A549 (cell line): ENCODE results near the gene SULF2. TPM values are rescaled to one million over a fixed set of nuclear protein-coding genes. Genes with fewer than 3 reads are reported as not detected.

Source experiments
- ATAC-seq, 2 experiments: fragments of 200-7000 bp in 1 of 2; fragments of >200 bp in 1 of 2; cut with Nextera tagmentation in 1 of 2; cut with Tn5 transposase in 1 of 2; 3 replicates each; pipeline versions ENCODE4 v1.8.0 to v1.9.1; 2018 to 2020; ENCODE audit warnings: mild to moderate bottlenecking in 1 of 2, moderate library complexity in 1 of 2
- CTCF ChIA-PET: fragments of 300-600 bp; sonication (Branson Sonifier 250); formaldehyde crosslinking; extraction: SDS; loops from one replicate; lab custom pipeline; 2021; ENCODE audit warnings: antibody characterized with exemption, inconsistent platforms; lab: Yijun Ruan, JAX
- POLR2A ChIA-PET: fragments of 350-600 bp; formaldehyde crosslinking; extraction: SDS; loops from one replicate; lab custom pipeline; 2021; ENCODE audit warnings: antibody characterized with exemption, inconsistent platforms; lab: Yijun Ruan, JAX
- DNase-seq, 2 experiments: peaks; one replicate each; pipeline versions ENCODE4 v3.0.0 to v3.0.0-alpha.2; 2011 to 2016; ENCODE audit warnings: low read depth in 1 of 2, low spot score in 1 of 2
- FAIRE-seq: peaks from 2 replicates; lab custom pipeline; 2011; peaks lifted over from hg19 to GRCh38; lab: Jason Lieb, UNC
- H3K27ac ChIP-seq, 2 experiments: fragments of >200 bp; sonication (Bioruptor Twin); formaldehyde crosslinking; 3 replicates each; pipeline ENCODE4 v1.5.1; 2016 to 2017
- H3K4me1 ChIP-seq: fragments of >200 bp; sonication (Bioruptor Twin); formaldehyde crosslinking; 3 replicates; pipeline ENCODE4 v1.6.1; 2016
- H3K4me2 ChIP-seq: fragments of >200 bp; sonication (Bioruptor Twin); formaldehyde crosslinking; 3 replicates; pipeline ENCODE4 v1.6.1; 2016
- H3K4me3 ChIP-seq: fragments of >200 bp; sonication (Bioruptor Twin); formaldehyde crosslinking; 3 replicates; pipeline ENCODE4 v1.5.1; 2016
- H3K9me3 ChIP-seq: fragments of >200 bp; sonication (Bioruptor Twin); formaldehyde crosslinking; 3 replicates; pipeline ENCODE4 v1.6.1; 2016
- ATOH8 ChIP-seq: fragments of 250-450 bp; sonication (Bioruptor Pico); IDR thresholded peaks from 2 replicates; pipeline ENCODE4 v1.5.0; 2020; ENCODE audit warnings: low read depth, mild to moderate bottlenecking, moderate library complexity
- BCL3 ChIP-seq: fragments of >200 bp; sonication (Bioruptor Twin); formaldehyde crosslinking; IDR thresholded peaks from 3 replicates; pipeline ENCODE4 v1.6.1; 2016
- CBX2 ChIP-seq: fragments of 200-600 bp; sonication (generic); IDR thresholded peaks from 2 replicates; pipeline ENCODE4 v1.6.1; 2016; ENCODE audit warnings: low read depth, mild to moderate bottlenecking, borderline replicate concordance
- CEBPB ChIP-seq, 2 experiments: fragments of >200 bp in 1 of 2; sonication (Bioruptor Twin) in 1 of 2; formaldehyde crosslinking in 1 of 2; IDR thresholded peaks; 2 replicates each; pipeline ENCODE4 v1.6.1; 2012 to 2016
- CHD4 ChIP-seq: fragments of 200-600 bp; sonication (generic); IDR thresholded peaks from 2 replicates; pipeline ENCODE4 v1.6.1; 2016; ENCODE audit warnings: antibody characterized with exemption, mild to moderate bottlenecking, borderline replicate concordance
- EHMT2 ChIP-seq: fragments of 200-600 bp; sonication (generic); IDR thresholded peaks from 2 replicates; pipeline ENCODE4 v1.6.1; 2016; ENCODE audit warnings: antibody characterized with exemption, low read depth, mild to moderate bottlenecking, moderate library complexity
- EP300 ChIP-seq, 2 experiments: fragments of >200 bp; sonication (Bioruptor Twin); formaldehyde crosslinking; IDR thresholded peaks; 2 replicates in 1 of 2; 3 replicates in 1 of 2; pipeline ENCODE4 v1.6.1; 2016 to 2017
- ESRRA ChIP-seq: fragments of 150-350 bp; IDR thresholded peaks from 2 replicates; pipeline ENCODE4 v1.6.1; 2014; ENCODE audit warnings: mild to moderate bottlenecking, low read length, borderline replicate concordance
- FOSB ChIP-seq: fragments of 250-450 bp; sonication (Bioruptor Pico); IDR thresholded peaks from 2 replicates; pipeline ENCODE4 v1.5.0; 2020; ENCODE audit warnings: mild to moderate bottlenecking, moderate library complexity
- FOSL2 ChIP-seq, 2 experiments: fragments of 450-650 bp in 1 of 2; fragments of >200 bp in 1 of 2; sonication (Bioruptor Twin) in 1 of 2; formaldehyde crosslinking; IDR thresholded peaks; 2 replicates each; pipeline versions ENCODE4 v1.5.0 to v1.6.1; 2016 to 2020; ENCODE audit warnings: mild to moderate bottlenecking in 1 of 2, moderate library complexity in 1 of 2
- HOXA7 ChIP-seq: fragments of 250-450 bp; sonication (Bioruptor Pico); IDR thresholded peaks from 2 replicates; pipeline ENCODE4 v1.5.0; 2020; ENCODE audit warnings: mild to moderate bottlenecking, moderate library complexity
- HOXB5 ChIP-seq: fragments of 250-450 bp; sonication (Bioruptor Pico); IDR thresholded peaks from 2 replicates; pipeline ENCODE4 v1.5.0; 2020; ENCODE audit warnings: mild to moderate bottlenecking, moderate library complexity
- KDM1A ChIP-seq: fragments of 200-600 bp; sonication (generic); IDR thresholded peaks from 2 replicates; pipeline ENCODE4 v1.6.1; 2016; ENCODE audit warnings: low read depth, mild to moderate bottlenecking
- KDM5A ChIP-seq: fragments of 200-600 bp; sonication (generic); IDR thresholded peaks from 2 replicates; pipeline ENCODE4 v1.6.1; 2016; ENCODE audit warnings: antibody characterized with exemption, mild to moderate bottlenecking
- MAFK ChIP-seq: fragments of 450-650 bp; IDR thresholded peaks from 2 replicates; pipeline ENCODE4 v1.6.1; 2014; ENCODE audit not compliant: partially characterized antibody
- MAZ ChIP-seq: fragments of 150-350 bp; IDR thresholded peaks from 2 replicates; pipeline ENCODE4 v1.6.1; 2014; ENCODE audit warnings: antibody characterized with exemption, low read depth, low read length, borderline replicate concordance
- PBX3 ChIP-seq: IDR thresholded peaks from 2 replicates; pipeline ENCODE4 v1.6.1; 2012
- PHF8 ChIP-seq: fragments of 200-600 bp; sonication (generic); IDR thresholded peaks from 2 replicates; pipeline ENCODE4 v1.6.1; 2016; ENCODE audit warnings: low read depth, mild to moderate bottlenecking, antibody characterized with exemption, moderate library complexity, borderline replicate concordance
- POLR2AphosphoS2 ChIP-seq: conservative IDR thresholded peaks from 2 replicates; pipeline ENCODE4 v1.6.1; 2012; ENCODE audit warnings: low read length, improper control_type of control experiment, inconsistent platforms
- RNF2 ChIP-seq: fragments of 200-600 bp; sonication (generic); IDR thresholded peaks from 2 replicates; pipeline ENCODE4 v1.6.1; 2016; ENCODE audit warnings: low read depth, mild to moderate bottlenecking, antibody characterized with exemption, moderate library complexity, borderline replicate concordance
- TFCP2L1 ChIP-seq: fragments of 250-450 bp; sonication (Bioruptor Pico); IDR thresholded peaks from 2 replicates; pipeline ENCODE4 v1.5.0; 2021; ENCODE audit warnings: mild to moderate bottlenecking
- ZC3H11A ChIP-seq: fragments of 450-650 bp; IDR thresholded peaks from 2 replicates; pipeline ENCODE4 v1.6.1; 2014; ENCODE audit warnings: antibody characterized with exemption, mild to moderate bottlenecking
- ZSCAN20 ChIP-seq: fragments of 250-450 bp; sonication (Bioruptor Pico); IDR thresholded peaks from 2 replicates; pipeline ENCODE4 v1.8.0; 2022; ENCODE audit warnings: mild to moderate bottlenecking, moderate library complexity
- WGBS: methylation state at CpG from one replicate; pipeline ENCODE4 v1.1.6; 2017; ENCODE audit errors: missing lambda C conversion rate; 5-methylcytosine and 5-hydroxymethylcytosine counted together
- polyA plus RNA-seq, 4 experiments: library from polyadenylated mRNA; depleted of rRNA in 3 of 4; stranded (reverse); fragments of >200 nt; fragmentation: RNase III in 1 of 4; extraction: RNeasy Plus Mini Kit Qiagen cat#74134 plus additional on column Dnase treatment in 1 of 4; gene quantifications; 2 replicates in 3 of 4; 3 replicates in 1 of 4; pipeline ENCODE4 v1.2.3, GENCODE V29; 2011 to 2017

The SULF2 gene
- polyA plus RNA-seq, 2 of the 4 experiments (the other 2 are of a cell fraction) = 5.8 to 16.8 TPM

GRCh38 chr20:47696856-47697255, 88.4 kb downstream of the SULF2 start:
- H3K27ac ChIP-seq = no peak overlapping the region
- H3K9me3 ChIP-seq = no peaks in the 10 kb centered on the region
- H3K4me1 ChIP-seq = no peaks in the 10 kb centered on the region
- DNase-seq (no peak), FAIRE-seq (no peak), ATAC-seq (no peak)
- WGBS = 86% methylated on average over 11 of the region's 11 CpGs
- TF ChIP-seq MAFK = no peak
- TF ChIP-seq PHF8 = no peak
- TF ChIP-seq ZSCAN20 = no peak
- TF ChIP-seq BCL3 = no peak
- TF ChIP-seq CEBPB (IDR thresholded peaks at IDR 0.05) = no peak
- TF ChIP-seq EHMT2 = no peak
- no peak for TF ChIP-seq TFCP2L1
- POLR2A ChIA-PET = interaction anchor here (0.5 kb wide), 1 partner anchor 602 kb away, joined by 8 read pairs; no protein-coding TSS in a partner anchor
- no peak overlapping the region for H3K4me3 ChIP-seq
- no peak overlapping the region for H3K4me2 ChIP-seq
- CTCF ChIA-PET = interaction anchor here (1.0 kb wide), 1 partner anchor 17 kb away, joined by 5 read pairs; no protein-coding TSS in a partner anchor

GRCh38 chr20:47694021-47694818, 91.1 kb downstream of the SULF2 start:
- no peaks in the 10 kb centered on the region for H3K9me3 ChIP-seq
- peak; percentile 17 to 20; a peak in 3 of 6 replicates for ATAC-seq
- TF ChIP-seq CEBPB (IDR thresholded peaks at IDR 0.05) (no peak), PHF8 (no peak), CBX2 (no peak), POLR2AphosphoS2 (no peak), EP300 (IDR thresholded peaks at IDR 0.05) (no peak), FOSL2 (IDR thresholded peaks at IDR 0.05) (no peak), FOSL2 (CRISPR knock-in tag; IDR thresholded peaks at IDR 0.05) (no peak), MAZ (no peak), KDM5A (no peak), KDM1A (no peak), PBX3 (no peak), MAFK (no peak), HOXB5 (CRISPR knock-in tag) (no peak), ESRRA (no peak), CHD4 (no peak), ATOH8 (no peak), HOXA7 (CRISPR knock-in tag) (no peak), ZC3H11A (no peak), RNF2 (no peak), FOSB (CRISPR knock-in tag) (no peak)
- no peak overlapping the region for H3K4me3 ChIP-seq
- H3K4me2 ChIP-seq = no peak overlapping the region
- no peak for DNase-seq
- peaks cover 8% of the 10 kb centered on the region for H3K4me1 ChIP-seq
- no peak for FAIRE-seq
- ChIA-PET POLR2A (no interaction called here), CTCF (interaction anchor here (0.5 to 8.1 kb wide), 8 partner anchors 16 to 926 kb away, joined by 3 to 94 read pairs (median 4); no protein-coding TSS in a partner anchor)
- 77% methylated on average over 14 of the region's 21 CpGs for WGBS
- no peak overlapping the region for H3K27ac ChIP-seq
